Hypothalamus (tissue), 51 donors: ENCODE results near the gene LIN7C.

Source experiments
- DNase-seq, 51 donors: peaks; one replicate each; lab custom pipeline; 2025; lab: John Stamatoyannopoulos, UW

LIN7C gene

GRCh38 chr11:27512238-27512637, 5.7 kb upstream of the LIN7C start:
- no peak for DNase-seq

- DNase-seq = no peak
Measured at GRCh38 chr11:27509908-27510307, 3.3 kb upstream of the LIN7C start.

DNA sequence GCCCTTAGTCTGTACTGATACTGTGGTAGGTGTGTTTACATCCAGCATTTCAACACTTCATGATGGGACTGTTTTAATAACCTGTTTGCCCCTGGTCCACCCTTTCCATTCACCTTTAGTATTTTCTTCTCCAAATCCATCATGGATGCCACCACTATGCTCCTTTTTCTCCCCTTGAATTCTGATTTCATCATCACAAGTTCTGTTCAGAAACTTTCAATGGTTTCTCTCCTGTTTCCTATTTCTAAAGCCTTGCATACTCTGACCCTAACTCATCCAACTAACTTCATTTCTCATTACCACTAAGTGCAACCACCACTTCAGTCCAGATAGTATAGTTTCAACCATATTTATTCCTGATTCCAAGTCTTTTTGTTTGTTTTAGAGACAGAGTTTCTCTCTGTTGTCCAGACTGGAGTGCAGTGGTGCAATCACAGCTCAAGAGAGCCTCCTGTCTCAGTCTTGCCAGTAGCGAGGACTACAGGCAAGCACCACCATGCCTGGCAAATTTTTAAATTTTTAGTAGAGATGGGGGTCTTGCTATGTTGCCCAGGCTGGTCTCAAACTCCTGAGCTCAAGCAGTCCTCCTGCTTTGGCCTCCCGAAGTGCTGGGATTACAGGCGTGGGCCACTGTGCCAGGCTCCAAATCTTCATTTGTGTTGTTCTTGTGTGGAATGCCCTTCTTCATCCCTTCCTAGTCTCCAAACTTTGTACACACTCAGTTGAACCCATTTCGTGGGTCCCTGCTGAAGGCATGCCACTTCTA, 1.2 kb upstream of the LIN7C start:
- DNase-seq = no peak

DNA sequence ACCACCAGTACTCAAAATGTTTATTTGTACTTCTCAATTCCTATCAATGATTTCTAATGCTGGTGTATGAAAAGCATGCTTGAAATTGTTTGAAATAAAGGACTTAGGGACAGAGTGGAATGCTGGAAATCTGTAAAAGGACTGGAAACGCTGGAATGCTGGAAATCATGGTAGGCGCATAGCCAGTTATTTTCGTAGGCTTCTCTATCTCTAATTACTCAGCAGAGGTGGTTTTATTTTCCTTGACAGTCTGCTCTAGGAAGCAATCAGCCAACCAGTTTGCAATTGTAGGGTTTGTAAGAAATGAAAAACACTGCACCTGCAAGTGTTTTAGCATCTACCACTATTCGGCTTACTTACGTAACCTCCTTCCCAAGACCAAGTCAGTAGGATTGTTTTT, 788 bp downstream of the LIN7C start:
- no peak for DNase-seq

- DNase-seq = no peak
Measured at GRCh38 chr11:27504205-27504604, 2.4 kb downstream of the LIN7C start.

DNA sequence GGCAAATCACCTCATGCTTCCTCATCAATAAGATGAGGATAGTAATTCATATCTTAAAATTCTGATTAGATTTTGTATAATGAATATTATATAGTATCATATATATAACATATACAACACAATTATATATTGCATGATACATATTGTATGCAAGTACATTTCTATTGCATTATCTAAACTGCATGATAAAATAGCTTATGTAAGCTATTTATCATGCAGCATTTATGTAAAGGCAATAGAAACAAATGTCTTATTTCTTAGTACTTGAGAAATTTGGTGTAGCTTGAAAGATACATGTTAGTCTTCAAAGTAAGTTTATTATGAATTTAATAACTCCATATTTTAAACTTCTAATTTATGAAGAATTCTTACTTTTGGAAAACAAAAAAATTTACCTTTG, 5.5 kb downstream of the LIN7C start:
- no peak for DNase-seq

- DNase-seq = no peak
Measured at GRCh38 chr11:27497911-27498310, 8.7 kb downstream of the LIN7C start.

DNA sequence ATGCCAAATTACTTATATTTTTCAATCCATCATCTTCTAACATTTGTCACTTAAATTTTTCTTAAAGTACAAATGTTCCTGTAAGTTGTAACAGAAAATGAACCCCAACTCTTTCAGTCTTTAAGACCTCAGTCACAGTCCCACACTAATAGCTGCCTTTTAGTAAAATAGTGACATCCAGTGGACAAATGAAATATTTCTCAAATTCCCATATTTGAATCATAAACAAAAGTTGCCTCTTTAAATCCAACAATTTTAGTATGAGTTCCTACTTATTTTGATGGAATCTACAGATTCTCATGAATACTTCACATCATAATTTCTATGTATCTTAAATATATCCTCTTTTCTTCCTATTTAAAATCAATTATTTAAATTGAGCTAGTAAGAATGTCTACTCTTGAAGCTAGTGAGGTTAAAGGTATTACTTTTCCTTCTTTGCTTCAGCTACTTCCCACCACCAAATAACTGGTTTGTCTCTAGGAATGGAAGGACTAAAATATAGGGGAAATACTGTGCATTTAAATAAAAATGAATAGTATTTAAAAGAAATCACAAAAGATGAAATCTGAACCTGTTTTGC, 9.2 kb downstream of the LIN7C start:
- no peak for DNase-seq

- no peak for DNase-seq
Measured at GRCh38 chr11:27496461-27496860, 10.1 kb downstream of the LIN7C start.

DNA sequence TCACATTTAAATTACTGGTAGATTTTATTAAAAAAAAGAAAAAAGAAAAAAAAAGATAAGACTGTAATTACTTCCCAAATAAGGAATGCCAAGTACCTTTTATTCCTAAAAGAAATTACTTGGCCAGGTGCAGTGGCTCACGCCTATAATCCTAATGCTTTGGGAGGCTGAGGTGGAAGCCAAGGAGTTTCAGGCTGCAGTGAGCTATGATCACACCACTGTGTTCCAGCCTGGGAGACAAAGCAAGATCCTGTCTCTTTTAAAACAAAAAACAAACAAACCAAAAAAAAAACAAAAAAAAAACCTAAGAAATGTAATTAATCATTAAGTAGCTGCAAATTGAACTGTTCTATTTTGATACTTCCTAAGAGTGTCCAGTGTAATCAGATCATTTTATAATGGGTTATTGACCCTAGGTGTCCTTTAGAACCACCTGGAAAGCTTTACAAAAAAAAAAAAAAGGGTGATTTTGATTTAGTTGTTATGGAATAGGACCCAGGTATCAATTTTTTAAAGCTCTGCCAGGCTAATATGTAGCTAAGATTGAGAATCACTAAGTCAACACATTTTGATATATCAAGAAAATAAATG, 10.8 kb downstream of the LIN7C start:
- DNase-seq = no peak

- no peak for DNase-seq
Measured at GRCh38 chr11:27489092-27489491, 17.5 kb downstream of the LIN7C start.

- no peak for DNase-seq
Measured at GRCh38 chr11:27487706-27488105, 18.9 kb downstream of the LIN7C start.

DNA sequence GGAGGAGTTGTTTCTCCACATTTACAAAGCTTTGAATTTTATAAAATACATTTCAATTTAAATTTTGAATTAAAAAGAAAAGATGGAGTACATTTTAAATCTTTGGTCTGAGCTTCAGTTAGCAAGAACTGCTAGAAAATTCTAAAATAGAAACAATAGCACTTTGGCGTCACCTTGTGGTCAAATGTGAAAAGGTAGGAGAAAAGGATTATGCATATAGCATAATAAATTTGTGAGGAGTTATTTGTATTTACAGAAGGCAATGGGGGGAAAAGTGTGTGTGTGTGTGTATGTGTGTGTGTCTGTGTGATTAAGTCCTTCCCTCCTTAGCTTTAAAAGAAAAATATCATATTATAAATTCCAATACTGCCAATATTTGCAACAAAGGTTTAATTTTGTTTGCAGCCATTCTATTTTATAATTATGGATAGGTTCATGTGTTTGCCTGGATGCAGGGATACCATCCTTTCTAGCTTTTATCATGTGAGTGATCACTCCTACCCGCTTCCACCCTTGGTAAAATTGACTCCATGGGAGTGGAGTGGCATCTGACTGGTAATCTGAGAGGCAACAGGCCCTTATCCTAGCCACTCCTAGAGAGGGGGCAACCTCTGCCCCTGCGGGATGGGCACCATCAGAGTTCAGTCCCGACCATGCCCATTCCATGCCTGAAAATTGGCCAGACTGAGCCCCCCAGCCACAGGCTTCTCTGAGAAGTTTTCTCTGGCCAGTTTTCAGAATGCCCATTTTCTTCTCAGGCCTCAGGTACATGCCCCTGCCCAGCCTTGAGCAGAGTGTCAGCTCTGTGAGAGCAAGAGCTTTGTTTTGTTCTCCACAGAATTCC, 20.4 kb downstream of the LIN7C start:
- DNase-seq = peak in 8 of 51 donors; percentile 3 to 67 (median 16)

DNA sequence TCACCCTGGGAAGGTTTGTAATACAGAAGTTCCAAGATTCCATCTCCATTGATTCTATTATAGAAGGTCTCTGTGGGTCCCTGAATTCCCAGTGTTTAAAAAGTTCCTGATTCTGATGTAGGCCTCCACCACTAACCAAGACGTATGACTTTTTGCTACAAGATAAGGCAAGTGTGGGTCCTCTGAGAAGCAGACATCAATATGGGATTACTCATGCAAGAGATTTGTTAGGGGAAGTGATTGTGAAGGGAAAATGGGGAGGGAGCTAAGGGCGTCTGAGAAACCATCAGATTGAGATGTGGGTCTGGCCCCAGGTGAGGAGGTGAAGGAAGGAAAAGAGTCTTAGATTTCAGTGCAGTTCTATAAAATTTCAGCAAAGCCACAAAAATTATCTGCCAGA, 23.8 kb downstream of the LIN7C start:
- no peak for DNase-seq

GRCh38 chr11:27481992-27482391, 24.6 kb downstream of the LIN7C start:
- DNase-seq = no peak

GRCh38 chr11:27477831-27478230, 28.7 kb downstream of the LIN7C start:
- no peak for DNase-seq

- no peak for DNase-seq
Measured at GRCh38 chr11:27477243-27477642, 29.3 kb downstream of the LIN7C start.

DNA sequence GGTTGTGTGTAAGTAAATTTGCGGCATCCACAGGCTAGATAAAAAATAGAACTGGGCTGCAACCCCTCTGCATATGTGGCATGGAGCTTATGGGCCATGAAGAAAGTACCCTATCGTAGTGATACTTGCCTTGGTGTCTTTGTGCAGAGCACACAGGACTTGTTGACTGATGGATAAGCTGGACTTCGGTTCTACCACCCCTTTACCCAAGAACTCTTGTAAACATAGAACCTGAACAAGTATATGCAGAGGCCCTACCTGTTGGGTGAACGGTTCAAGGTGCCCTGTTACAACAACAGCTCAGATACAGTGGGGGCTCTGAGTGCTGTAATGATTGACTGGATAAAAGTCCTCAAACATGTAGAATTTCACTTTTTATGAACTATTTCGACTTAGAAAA, 30.9 kb downstream of the LIN7C start:
- no peak for DNase-seq

DNA sequence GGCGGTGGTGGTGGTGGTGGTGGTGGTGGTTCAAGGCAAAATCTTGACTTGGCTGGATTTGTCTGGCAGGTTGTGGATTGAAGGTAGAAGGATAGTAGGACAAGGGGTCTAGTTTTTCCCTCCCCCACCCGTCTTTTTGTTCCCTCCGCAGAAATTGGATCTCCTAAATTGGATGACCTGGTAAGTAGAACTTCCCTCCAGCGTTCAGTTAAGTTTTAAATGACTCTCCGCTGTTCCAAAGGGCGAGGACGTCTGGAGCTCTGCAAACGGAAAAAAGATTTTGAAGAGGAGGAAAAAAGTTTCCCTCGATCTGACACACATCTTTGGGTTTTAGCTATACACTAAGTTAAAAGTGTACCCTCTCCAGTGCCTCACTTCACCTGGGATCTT, 33.6 kb downstream of the LIN7C start:
- no peak for DNase-seq

DNA sequence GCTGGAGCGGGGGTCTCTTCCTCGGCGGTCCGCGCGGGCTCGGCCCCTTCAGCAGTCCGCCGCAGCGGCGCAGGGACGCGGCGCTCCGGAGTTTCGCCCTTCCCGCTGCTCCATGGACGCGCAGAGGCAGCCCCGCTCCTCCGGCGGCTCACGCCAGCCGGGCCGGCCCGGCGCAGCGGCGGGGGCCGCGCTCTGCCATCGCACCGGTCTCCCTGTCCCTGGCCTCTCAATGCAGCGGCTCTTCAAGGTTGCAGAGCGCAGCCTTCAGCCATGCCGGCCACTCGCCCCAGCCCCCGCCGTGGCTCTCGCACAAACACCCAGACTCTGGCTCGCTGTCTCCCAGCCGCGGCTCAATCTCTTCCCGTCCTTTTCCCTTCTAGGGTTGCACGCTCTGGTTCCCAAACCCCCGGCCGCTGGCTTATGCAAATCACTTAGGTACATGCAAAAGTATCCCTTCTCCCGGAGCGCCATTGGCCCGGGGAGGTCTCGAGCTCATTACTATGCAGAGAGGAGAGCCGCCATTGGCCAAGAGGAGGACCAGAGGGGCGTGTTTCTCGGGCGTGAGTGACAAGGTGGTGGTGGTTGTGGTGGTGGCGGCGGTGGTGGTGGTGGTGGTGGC, 34.1 kb downstream of the LIN7C start, which contains the start of gene LGR4:
Gene LGR4, minus strand, starts transcription at position 393 of the 619 bp plus-strand sequence. CDS start 488 bp downstream, outside the sequence.
- DNase-seq = peak; percentile 35 to 97 (median 85)
